ENCODE measurements around the gene LRRC14B. TPM values are rescaled to one million over a fixed set of nuclear protein-coding genes. Genes with fewer than 3 reads are reported as not detected.

The LRRC14B gene
- total RNA-seq, 4 donors from 2014 or later, result not detected

DNA sequence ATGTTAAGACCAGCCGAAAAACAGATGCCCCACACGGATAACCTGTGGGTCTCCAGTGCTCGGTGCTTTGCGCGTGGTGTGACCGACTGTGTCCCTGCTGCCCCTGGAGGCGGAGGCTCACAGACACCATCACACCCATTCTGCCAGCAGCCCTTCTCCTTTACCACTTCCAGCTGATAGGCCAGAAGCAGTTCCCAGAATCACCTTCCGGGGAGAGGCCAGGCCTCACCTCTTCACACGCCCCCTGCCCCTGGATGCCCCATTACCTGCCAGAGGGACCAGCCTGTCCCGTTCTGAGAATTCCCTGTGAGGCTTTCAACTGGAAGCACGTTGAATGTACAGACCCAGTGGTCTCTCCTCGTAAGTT is 21.6 kb upstream of the LRRC14B start:
- no peak for ATAC-seq
- Histone ChIP-seq H3K4me1 (peaks cover 0 to 10% (median 0%) of the 10 kb centered on the region in 3 donors), H3K27me3 (peaks cover 9% of the 10 kb centered on the region), H3K9me3 (no peaks in the 10 kb centered on the region), H3K36me3 (no peaks in the 10 kb centered on the region), H3K4me3 (no peak overlapping the region), H3K27ac (no peak overlapping the region)
- 58 to 75% methylated on average over 3 to 11 of the region's 12 CpGs for WGBS, 2 donors (ENCODE audit: low coverage in 1 of 2)
- TF ChIP-seq POLR2A (IDR thresholded peaks at IDR 0.05), result no peak

DNA sequence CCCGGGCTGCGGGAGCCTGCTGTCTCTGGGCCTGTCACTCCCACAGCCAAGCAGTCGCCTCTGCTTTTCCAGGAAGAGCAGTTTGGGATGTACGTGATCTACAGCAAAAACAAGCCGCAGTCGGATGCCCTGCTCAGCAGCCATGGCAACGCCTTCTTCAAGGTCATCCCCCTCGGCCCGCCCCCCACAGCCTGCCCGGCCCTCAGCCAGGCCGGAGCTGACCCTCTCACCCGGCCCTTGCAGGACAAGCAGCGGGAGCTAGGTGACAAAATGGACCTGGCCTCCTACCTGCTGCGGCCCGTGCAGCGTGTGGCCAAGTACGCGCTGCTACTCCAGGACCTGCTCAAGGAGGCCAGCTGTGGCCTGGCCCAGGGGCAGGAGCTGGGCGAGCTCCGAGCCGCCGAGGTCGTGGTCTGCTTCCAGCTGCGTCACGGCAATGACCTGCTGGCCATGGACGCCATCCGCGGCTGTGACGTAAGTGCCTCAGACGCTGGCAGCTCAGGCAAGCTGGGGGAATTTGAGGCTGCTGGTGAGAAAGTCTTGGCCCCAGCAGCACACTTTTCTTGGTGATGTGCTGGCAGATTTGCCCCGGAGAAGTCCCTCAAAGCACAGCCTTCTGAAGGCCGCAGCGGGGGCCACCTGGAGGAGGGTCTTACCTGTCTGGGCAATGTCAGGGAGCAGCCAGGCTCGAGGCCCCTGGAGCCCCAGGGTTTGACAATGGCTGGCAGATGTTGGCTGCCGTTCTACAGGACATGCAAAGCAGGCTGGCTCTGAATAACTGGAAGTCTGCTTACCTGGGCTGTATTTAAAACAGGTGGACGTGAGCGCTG is 20.1 kb upstream of the LRRC14B start:
- H3K9me3 ChIP-seq, result no peaks in the 10 kb centered on the region
- ATAC-seq, result no peak
- TF ChIP-seq POLR2AphosphoS5 (IDR thresholded peaks at IDR 0.05) (no peak), EP300 (IDR thresholded peaks at IDR 0.05) (no peak), POLR2A (IDR thresholded peaks at IDR 0.05) (no peak)
- TF ChIP-seq, protein P1, sequence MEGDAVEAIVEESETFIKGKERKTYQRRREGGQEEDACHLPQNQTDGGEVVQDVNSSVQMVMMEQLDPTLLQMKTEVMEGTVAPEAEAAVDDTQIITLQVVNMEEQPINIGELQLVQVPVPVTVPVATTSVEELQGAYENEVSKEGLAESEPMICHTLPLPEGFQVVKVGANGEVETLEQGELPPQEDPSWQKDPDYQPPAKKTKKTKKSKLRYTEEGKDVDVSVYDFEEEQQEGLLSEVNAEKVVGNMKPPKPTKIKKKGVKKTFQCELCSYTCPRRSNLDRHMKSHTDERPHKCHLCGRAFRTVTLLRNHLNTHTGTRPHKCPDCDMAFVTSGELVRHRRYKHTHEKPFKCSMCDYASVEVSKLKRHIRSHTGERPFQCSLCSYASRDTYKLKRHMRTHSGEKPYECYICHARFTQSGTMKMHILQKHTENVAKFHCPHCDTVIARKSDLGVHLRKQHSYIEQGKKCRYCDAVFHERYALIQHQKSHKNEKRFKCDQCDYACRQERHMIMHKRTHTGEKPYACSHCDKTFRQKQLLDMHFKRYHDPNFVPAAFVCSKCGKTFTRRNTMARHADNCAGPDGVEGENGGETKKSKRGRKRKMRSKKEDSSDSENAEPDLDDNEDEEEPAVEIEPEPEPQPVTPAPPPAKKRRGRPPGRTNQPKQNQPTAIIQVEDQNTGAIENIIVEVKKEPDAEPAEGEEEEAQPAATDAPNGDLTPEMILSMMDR (IDR thresholded peaks at IDR 0.05), result no peak

DNA sequence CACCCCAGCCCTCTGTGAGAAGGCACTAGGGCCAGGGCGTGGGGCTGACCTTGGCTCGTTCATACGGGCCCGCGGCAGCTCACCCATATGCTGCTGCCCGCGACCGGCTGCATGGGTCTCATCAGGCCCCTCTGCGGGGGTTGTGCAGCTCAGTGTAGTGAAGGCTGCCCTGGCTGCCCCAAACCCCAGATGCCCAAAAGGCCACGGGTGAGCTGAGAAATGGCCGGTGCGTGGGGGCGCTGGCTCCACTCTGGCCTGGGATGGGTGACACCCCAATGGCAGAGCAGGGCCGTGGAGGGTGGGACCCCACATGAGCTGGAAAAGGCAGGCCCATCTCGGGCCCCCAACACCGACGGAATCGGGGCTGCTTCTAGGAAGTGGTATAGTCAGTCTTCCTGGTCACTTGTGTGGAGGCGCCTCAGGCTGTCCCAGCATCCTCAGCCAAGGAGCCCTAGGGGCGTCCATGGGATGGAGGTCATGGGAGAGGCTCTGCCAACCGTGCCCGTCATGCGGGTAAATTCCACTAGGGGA is 19.4 kb upstream of the LRRC14B start:
- TF ChIP-seq, protein P1 (IDR thresholded peaks at IDR 0.05), result no peak
- TF ChIP-seq POLR2AphosphoS5 (IDR thresholded peaks at IDR 0.05) (no peak), POLR2A (IDR thresholded peaks at IDR 0.05) (no peak), EP300 (IDR thresholded peaks at IDR 0.05) (no peak)
- Histone ChIP-seq H3K36me3 (no peaks in the 10 kb centered on the region), H3K9me3 (no peaks in the 10 kb centered on the region), H3K27me3 (peaks cover 9% of the 10 kb centered on the region), H3K27ac (no peak overlapping the region), H3K4me3 (no peak overlapping the region), H3K4me1 (peaks cover 0 to 10% (median 0%) of the 10 kb centered on the region in 3 donors)
- ATAC-seq, result no peak
- 76% methylated on average over 2 of the region's 23 CpGs; no CpG with 5 or more reads in 1 of the 2 donors for WGBS, 2 donors (ENCODE audit: low coverage in 1 of 2)

More for the DNA sequence above, 20.1 kb upstream of the LRRC14B start:
- Histone ChIP-seq H3K27me3 (peaks cover 9% of the 10 kb centered on the region), H3K4me3 (no peak overlapping the region), H3K27ac (no peak overlapping the region), H3K4me1 (peaks cover 0 to 10% (median 0%) of the 10 kb centered on the region in 3 donors), H3K36me3 (no peaks in the 10 kb centered on the region)
- WGBS, 2 donors (ENCODE audit: low coverage in 1 of 2), result 66% methylated on average over 10 of the region's 37 CpGs; no CpG with 5 or more reads in 1 of the 2 donors

DNA sequence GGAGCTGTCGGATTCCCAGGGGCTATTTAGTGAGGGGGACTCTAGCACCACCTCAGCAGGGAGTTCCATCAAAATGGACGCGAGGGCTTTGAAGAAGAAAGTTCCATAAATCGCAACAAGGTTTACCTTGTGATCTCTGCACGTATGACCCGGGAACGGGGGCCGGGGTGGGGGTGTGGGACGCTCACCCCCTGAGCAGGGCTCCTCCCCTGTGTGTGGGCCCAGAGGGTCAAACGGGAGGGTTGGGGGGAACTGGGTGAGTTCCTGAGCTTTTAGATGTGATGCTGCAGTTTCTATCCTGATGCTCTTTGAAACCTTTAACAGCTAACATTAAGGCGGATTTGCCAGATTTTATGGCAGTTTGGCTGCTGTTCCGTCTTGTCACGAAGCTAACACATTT is 18.9 kb upstream of the LRRC14B start:
- Histone ChIP-seq H3K36me3 (no peaks in the 10 kb centered on the region), H3K27me3 (peaks cover 9% of the 10 kb centered on the region), H3K4me1 (peaks cover 0 to 10% (median 0%) of the 10 kb centered on the region in 3 donors), H3K9me3 (no peaks in the 10 kb centered on the region), H3K27ac (no peak overlapping the region), H3K4me3 (no peak overlapping the region)
- TF ChIP-seq, protein P1 (IDR thresholded peaks at IDR 0.05), result no peak
- no peak for TF ChIP-seq POLR2AphosphoS5 (IDR thresholded peaks at IDR 0.05)
- no peak for TF ChIP-seq EP300 (IDR thresholded peaks at IDR 0.05)
- TF ChIP-seq POLR2A (IDR thresholded peaks at IDR 0.05), result no peak
- ATAC-seq, result no peak
- WGBS, 2 donors (ENCODE audit: low coverage in 1 of 2), result 60 to 80% methylated on average over 1 to 8 of the region's 13 CpGs

DNA sequence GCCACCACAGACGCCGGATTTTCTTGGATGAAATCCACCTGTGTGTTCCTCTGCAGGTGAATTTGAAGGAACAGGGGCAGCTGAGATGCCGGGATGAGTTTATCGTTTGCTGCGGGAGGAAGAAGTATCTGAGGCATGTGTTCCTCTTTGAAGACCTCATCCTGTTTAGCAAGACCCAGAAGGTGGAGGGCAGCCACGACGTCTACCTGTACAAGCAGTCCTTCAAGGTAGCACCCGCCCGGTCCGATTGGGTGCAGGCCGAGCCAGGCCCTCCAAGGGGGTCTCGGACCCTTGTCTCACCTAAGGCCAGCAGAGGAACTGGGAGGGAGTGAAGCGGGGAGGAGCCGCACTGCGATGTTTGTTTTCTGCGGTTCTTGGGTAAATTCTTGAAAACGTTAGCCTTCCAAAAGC is 18.4 kb upstream of the LRRC14B start:
- peaks cover 9% of the 10 kb centered on the region for H3K27me3 ChIP-seq
- no peak overlapping the region for H3K27ac ChIP-seq
- H3K9me3 ChIP-seq, result no peaks in the 10 kb centered on the region
- 60 to 72% methylated on average over 1 to 5 of the region's 17 CpGs for WGBS, 2 donors (ENCODE audit: low coverage in 1 of 2)
- TF ChIP-seq, protein P1 (IDR thresholded peaks at IDR 0.05), result no peak
- TF ChIP-seq POLR2AphosphoS5 (IDR thresholded peaks at IDR 0.05), result no peak
- TF ChIP-seq POLR2A (IDR thresholded peaks at IDR 0.05), result no peak
- no peak for TF ChIP-seq EP300 (IDR thresholded peaks at IDR 0.05)
- ATAC-seq, result no peak
- no peaks in the 10 kb centered on the region for H3K36me3 ChIP-seq
- no peak overlapping the region for H3K4me3 ChIP-seq
- peaks cover 0 to 10% (median 0%) of the 10 kb centered on the region in 3 donors for H3K4me1 ChIP-seq

Data from gastroesophageal sphincter (tissue), 4 donors.